Lung (tissue), 12 donors: Measurements from ENCODE around the gene ATP8A1. TPM values are rescaled to one million over a fixed set of nuclear protein-coding genes. Genes with fewer than 3 reads are reported as not detected.

ENCODE experiments used
- ATAC-seq: fragments of 200-7000 bp; cut with Tn5 transposase; one replicate; pipeline ENCODE4 v1.9.1; 2020; ENCODE audit warnings: moderate number of reproducible peaks; ENCODE audit not compliant: insufficient read depth, low FRiP score
- DNase-seq, 3 donors: peaks; one replicate each; pipeline ENCODE4 v3.0.0-alpha.2; 2013 to 2017
- H3K27ac ChIP-seq, 2 donors: one replicate each; pipeline ENCODE4 v1.5.1; 2013; ENCODE audit warnings: mild to moderate bottlenecking in 2 of 2, moderate library complexity in 2 of 2, control low read depth in 1 of 2, inconsistent platforms in 1 of 2, low read depth in 1 of 2, low read length in 1 of 2
- H3K27me3 ChIP-seq, 3 donors: one replicate each; pipeline ENCODE4 v1.5.1; 2013; ENCODE audit warnings: low read length in 2 of 3; ENCODE audit not compliant: control insufficient read depth in 3 of 3, insufficient read depth in 3 of 3
- H3K36me3 ChIP-seq, 4 donors: one replicate each; pipeline ENCODE4 v1.5.1; 2013; ENCODE audit warnings: low read length in 4 of 4, mild to moderate bottlenecking in 1 of 4, moderate library complexity in 1 of 4; ENCODE audit not compliant: control insufficient read depth in 4 of 4, insufficient read depth in 4 of 4
- H3K4me1 ChIP-seq, 5 donors: one replicate each; pipeline ENCODE4 v1.5.1; 2013; ENCODE audit warnings: low read length in 5 of 5, mild to moderate bottlenecking in 2 of 5, moderate library complexity in 1 of 5; ENCODE audit not compliant: control insufficient read depth in 5 of 5, insufficient read depth in 5 of 5
- H3K4me3 ChIP-seq: one replicate; pipeline ENCODE4 v1.5.1; 2013; ENCODE audit warnings: mild to moderate bottlenecking, control low read depth, moderate library complexity
- H3K9ac ChIP-seq, 2 donors: one replicate each; pipeline ENCODE4 v1.5.1; 2013; ENCODE audit warnings: low read length in 2 of 2, control low read depth in 1 of 2; ENCODE audit not compliant: insufficient read depth in 1 of 2
- H3K9me3 ChIP-seq, 4 donors: one replicate each; pipeline ENCODE4 v1.5.1; 2013; ENCODE audit warnings: low read length in 3 of 4, mild to moderate bottlenecking in 1 of 4, moderate library complexity in 1 of 4; ENCODE audit not compliant: control insufficient read depth in 4 of 4, insufficient read depth in 3 of 4
- CTCF ChIP-seq: IDR thresholded peaks from 2 replicates; pipeline ENCODE4 v1.5.1; 2012; ENCODE audit warnings: mild to moderate bottlenecking; ENCODE audit errors: control extremely low read depth, extremely low read depth
- WGBS, 2 donors: extraction: QIAGEN DNeasy Blood & Tissue Kit; methylation state at CpG; one replicate each; pipeline ENCODE4 v1.1.7; 2013; 5-methylcytosine and 5-hydroxymethylcytosine counted together
- polyA plus RNA-seq, 2 donors: library from polyadenylated mRNA; stranded (reverse); fragments of 200-250 nt; gene quantifications; one replicate each; pipeline ENCODE4 v1.2.1, GENCODE V29; 2013
- total RNA-seq, 2 donors: library from RNA; depleted of rRNA in 1 of 2; stranded (reverse); fragments of >200 nt in 1 of 2; gene quantifications; one replicate each; pipeline ENCODE4 v1.2.1, GENCODE V29; 2014 to 2021
- donor health status: control.
- donor health status: control.
- donor health status: Bipolar disorder and iron deficiency.
- donor health status: healthy.
- donor health status: DM: yes; HTN: yes; CAD: no.

Gene ATP8A1
- total and polyA plus RNA-seq, 4 donors = 13.8 to 297 (median 48.9) TPM

GRCh38 chr4:42541647-42542046, 115.3 kb downstream of the ATP8A1 start:
- no peak overlapping the region for H3K9ac ChIP-seq
- no peak for ATAC-seq
- no peaks in the 10 kb centered on the region for H3K27me3 ChIP-seq
- H3K4me3 ChIP-seq = no peak overlapping the region
- H3K36me3 ChIP-seq = peaks cover 0 to 1% (median 0%) of the 10 kb centered on the region in 4 donors
- H3K4me1 ChIP-seq = no peaks in the 10 kb centered on the region
- TF ChIP-seq CTCF = no peak
- WGBS, 2 donors = 100% methylated on average over 1 of the region's 1 CpG
- no peaks in the 10 kb centered on the region for H3K9me3 ChIP-seq
- no peak overlapping the region for H3K27ac ChIP-seq
- no peak for DNase-seq

GRCh38 chr4:42533042-42533441, 123.9 kb downstream of the ATP8A1 start:
- ATAC-seq (no peak), DNase-seq (no peak)
- Histone ChIP-seq H3K4me3 (no peak overlapping the region), H3K9ac (no peak overlapping the region), H3K36me3 (peaks cover 0 to 6% (median 3%) of the 10 kb centered on the region in 4 donors), H3K9me3 (peaks cover 0 to 2% (median 0%) of the 10 kb centered on the region in 4 donors), H3K27me3 (no peaks in the 10 kb centered on the region), H3K4me1 (peaks cover 0 to 2% (median 0%) of the 10 kb centered on the region in 5 donors), H3K27ac (no peak overlapping the region)
- no peak for TF ChIP-seq CTCF
- 95 to 97% methylated on average over 3 of the region's 3 CpGs for WGBS, 2 donors

- Histone ChIP-seq H3K4me1 (peaks cover 0 to 2% (median 0%) of the 10 kb centered on the region in 5 donors), H3K27ac (no peak overlapping the region), H3K9me3 (peaks cover 0 to 2% (median 0%) of the 10 kb centered on the region in 4 donors), H3K4me3 (no peak overlapping the region), H3K27me3 (no peaks in the 10 kb centered on the region), H3K9ac (no peak overlapping the region), H3K36me3 (peaks cover 0 to 7% (median 3%) of the 10 kb centered on the region in 4 donors)
- DNase-seq = no peak
- TF ChIP-seq CTCF = no peak
- no peak for ATAC-seq
- 80 to 94% methylated on average over 4 of the region's 4 CpGs for WGBS, 2 donors
Measured at GRCh38 chr4:42531341-42532030, 125.4 kb downstream of the ATP8A1 start.
